H1 (cell line): Measurements from ENCODE around the gene DIP2C. TPM values are rescaled to one million over a fixed set of nuclear protein-coding genes. Genes with fewer than 3 reads are reported as not detected.

ENCODE experiments used
- CTCF ChIA-PET: fragments of 300-600 bp; sonication (Branson Sonifier 250); formaldehyde crosslinking; loops from one replicate; lab custom pipeline; 2021; ENCODE audit not compliant: partially characterized antibody; lab: Charles Lee
- POLR2A ChIA-PET: fragments of 300-600 bp; sonication (Branson Sonifier 250); formaldehyde crosslinking; loops from one replicate; lab custom pipeline; 2021; ENCODE audit warnings: inconsistent platforms; ENCODE audit not compliant: partially characterized antibody; lab: Charles Lee
- DNase-seq, 2 experiments: peaks; one replicate each; pipeline versions ENCODE4 v3.0.0 to v3.0.0-alpha.2; 2010 to 2022; ENCODE audit warnings: low spot score in 2 of 2, low read depth in 1 of 2, mixed read lengths in 1 of 2
- FAIRE-seq: peaks from 2 replicates; lab custom pipeline; 2011; peaks lifted over from hg19 to GRCh38; lab: Jason Lieb, UNC
- H2AFZ ChIP-seq: 2 replicates; pipeline ENCODE4 v1.8.1; 2012; ENCODE audit warnings: low read length, inconsistent platforms
- H2AK5ac ChIP-seq: 2 replicates; pipeline ENCODE4 v1.6.1; 2013; ENCODE audit warnings: low read depth, low read length
- H2BK120ac ChIP-seq: replicated peaks from 2 replicates; pipeline ENCODE3; 2013; ENCODE audit warnings: low read depth, low read length, inconsistent platforms
- H2BK12ac ChIP-seq: 2 replicates; pipeline ENCODE4 v1.6.1; 2013; ENCODE audit warnings: low read depth, low read length
- H2BK15ac ChIP-seq: 2 replicates; pipeline ENCODE4 v1.6.1; 2013; ENCODE audit warnings: low read length
- H2BK20ac ChIP-seq: 2 replicates; pipeline ENCODE4 v1.6.1; 2013; ENCODE audit warnings: low read length
- H2BK5ac ChIP-seq: 2 replicates; pipeline ENCODE4 v1.6.1; 2013; ENCODE audit warnings: low read depth, low read length
- H3K14ac ChIP-seq: 2 replicates; pipeline ENCODE4 v1.6.1; 2013; ENCODE audit warnings: inconsistent platforms; ENCODE audit not compliant: insufficient read length
- H3K18ac ChIP-seq: 2 replicates; pipeline ENCODE4 v1.6.1; 2013; ENCODE audit warnings: low read length; ENCODE audit errors: extremely low read depth
- H3K23ac ChIP-seq: 2 replicates; pipeline ENCODE4 v1.6.1; 2013; ENCODE audit warnings: inconsistent platforms; ENCODE audit not compliant: insufficient read length
- H3K23me2 ChIP-seq: 2 replicates; pipeline ENCODE4 v1.6.1; 2013; ENCODE audit warnings: low read depth, low read length
- H3K27ac ChIP-seq: 2 replicates; pipeline ENCODE4 v1.6.1; 2011; ENCODE audit warnings: low read depth, low read length, inconsistent platforms
- H3K27me3 ChIP-seq, 4 experiments: replicated peaks in 1 of 4; 1 replicate in 1 of 4; 2 replicates in 3 of 4; pipeline versions ENCODE4 v1.6.1 to v1.8.1; 2011 to 2013; ENCODE audit warnings: low read length in 3 of 4, mild to moderate bottlenecking in 3 of 4, inconsistent platforms in 2 of 4, mixed read lengths in 2 of 4, moderate library complexity in 1 of 4; ENCODE audit not compliant: control insufficient read depth in 3 of 4, insufficient read depth in 3 of 4; ENCODE audit errors: extremely low read depth in 1 of 4
- H3K36me3 ChIP-seq, 4 experiments: 2 replicates each; pipeline versions ENCODE4 v1.6.1 to v1.8.1; 2011 to 2013; ENCODE audit warnings: mild to moderate bottlenecking in 4 of 4, low read length in 3 of 4, moderate library complexity in 2 of 4, control low read depth in 1 of 4, inconsistent platforms in 1 of 4; ENCODE audit not compliant: insufficient read depth in 4 of 4, control insufficient read depth in 2 of 4
- H3K4ac ChIP-seq: replicated peaks from 2 replicates; pipeline ENCODE3; 2013; ENCODE audit warnings: low read length, low read depth, mixed read lengths, inconsistent platforms; ENCODE audit not compliant: insufficient read length
- H3K4me1 ChIP-seq, 4 experiments: replicated peaks in 1 of 4; 1 replicate in 1 of 4; 2 replicates in 3 of 4; pipeline versions ENCODE4 v1.6.1 to v1.8.1; 2011 to 2013; ENCODE audit warnings: low read length in 3 of 4, inconsistent platforms in 2 of 4, mixed read lengths in 1 of 4; ENCODE audit not compliant: insufficient read depth in 4 of 4, control insufficient read depth in 3 of 4
- H3K4me2 ChIP-seq, 2 experiments: 2 replicates each; pipeline versions ENCODE4 v1.6.1 to v1.8.1; 2011 to 2013; ENCODE audit warnings: low read depth in 2 of 2, low read length in 2 of 2, control low read depth in 1 of 2, inconsistent platforms in 1 of 2, mild to moderate bottlenecking in 1 of 2; ENCODE audit not compliant: insufficient read depth in 1 of 2
- H3K4me3 ChIP-seq, 4 experiments: fragments of 200-600, 300-600 bp in 1 of 4; sonication (generic), shearing (Covaris generic), sonication (Bioruptor Twin) in 1 of 4; 2 replicates each; pipeline versions ENCODE4 v1.5.1 to v1.8.1; 2011 to 2016; ENCODE audit warnings: low read length in 4 of 4, low read depth in 3 of 4, control low read depth in 2 of 4, inconsistent platforms in 2 of 4, mild to moderate bottlenecking in 2 of 4, mixed read lengths in 1 of 4, moderate library complexity in 1 of 4; ENCODE audit not compliant: insufficient read depth in 2 of 4; ENCODE audit errors: extremely low read depth in 1 of 4
- H3K56ac ChIP-seq: replicated peaks from 2 replicates; pipeline ENCODE3; 2013; ENCODE audit warnings: low read depth, mild to moderate bottlenecking, mixed read lengths, low read length, inconsistent platforms; ENCODE audit not compliant: insufficient read length
- H3K79me1 ChIP-seq: 2 replicates; pipeline ENCODE4 v1.6.1; 2013; ENCODE audit warnings: low read depth, low read length, control low read depth
- H3K79me2 ChIP-seq, 2 experiments: 2 replicates each; pipeline versions ENCODE4 v1.6.1 to v1.8.1; 2012 to 2013; ENCODE audit warnings: low read length in 2 of 2, mild to moderate bottlenecking in 2 of 2, inconsistent platforms in 1 of 2; ENCODE audit not compliant: insufficient read depth in 2 of 2, control insufficient read depth in 1 of 2
- H3K9ac ChIP-seq, 4 experiments: replicated peaks in 1 of 4; 1 replicate in 1 of 4; 2 replicates in 3 of 4; pipeline versions ENCODE4 v1.6.1 to v1.8.1; 2011 to 2013; ENCODE audit warnings: low read depth in 3 of 4, low read length in 3 of 4, control low read depth in 2 of 4, mild to moderate bottlenecking in 2 of 4, moderate library complexity in 2 of 4, inconsistent platforms in 1 of 4; ENCODE audit errors: extremely low read depth in 1 of 4
- H3K9me3 ChIP-seq, 2 experiments: 2 replicates each; pipeline versions ENCODE4 v1.6.1 to v1.8.1; 2012 to 2013; ENCODE audit warnings: mild to moderate bottlenecking in 2 of 2, moderate library complexity in 2 of 2, control low read depth in 1 of 2, inconsistent platforms in 1 of 2, low read depth in 1 of 2, low read length in 1 of 2, mixed read lengths in 1 of 2; ENCODE audit not compliant: insufficient read depth in 2 of 2
- H4K20me1 ChIP-seq, 2 experiments: replicated peaks in 1 of 2; 2 replicates each; pipeline versions ENCODE3 to v1.8.1; 2011 to 2013; ENCODE audit warnings: inconsistent platforms in 2 of 2, low read length in 2 of 2, mild to moderate bottlenecking in 1 of 2; ENCODE audit not compliant: insufficient read depth in 2 of 2, control insufficient read depth in 1 of 2
- H4K5ac ChIP-seq: 2 replicates; pipeline ENCODE4 v1.6.1; 2013; ENCODE audit warnings: low read length, low read depth, mixed read lengths, inconsistent platforms; ENCODE audit not compliant: insufficient read length
- H4K8ac ChIP-seq: 2 replicates; pipeline ENCODE4 v1.8.0; 2013; ENCODE audit warnings: mild to moderate bottlenecking, moderate library complexity, low read length, inconsistent platforms; ENCODE audit not compliant: insufficient read depth; ENCODE audit errors: extremely low read depth
- H4K91ac ChIP-seq: replicated peaks from 2 replicates; pipeline ENCODE3; 2013; ENCODE audit warnings: low read length, mixed read lengths, inconsistent platforms; ENCODE audit not compliant: insufficient read length
- CTBP2 ChIP-seq: IDR thresholded peaks from 2 replicates; pipeline ENCODE4 v1.7.0; 2011; ENCODE audit warnings: borderline replicate concordance, mild to moderate bottlenecking, moderate library complexity, mixed read lengths, low read length; ENCODE audit not compliant: insufficient read depth, insufficient read length
- EP300 ChIP-seq, 2 experiments: IDR thresholded peaks; 1 replicate in 1 of 2; 2 replicates in 1 of 2; pipeline ENCODE4 v1.6.1; 2011 to 2012; ENCODE audit warnings: low read depth in 2 of 2, low read length in 2 of 2, mild to moderate bottlenecking in 2 of 2, borderline replicate concordance in 1 of 2, inconsistent platforms in 1 of 2, moderate library complexity in 1 of 2
- RNF2 ChIP-seq: fragments of 200-900, 300-1000 bp; sonication (generic); IDR thresholded peaks from 2 replicates; pipeline ENCODE4 v1.7.1; 2016; ENCODE audit warnings: borderline replicate concordance, low read depth, mild to moderate bottlenecking, antibody characterized with exemption, low read length; ENCODE audit not compliant: poor library complexity, severe bottlenecking; ENCODE audit errors: missing control alignments
- WGBS, 2 experiments: shearing (Covaris generic) in 1 of 2; methylation state at CpG; one replicate each; pipeline versions ENCODE4 v1.1.6 to v1.1.7; 2013 to 2015; ENCODE audit warnings: low lambda C conversion rate in 2 of 2, mixed read lengths in 2 of 2, inconsistent platforms in 1 of 2, low coverage in 1 of 2, missing lambda C conversion rate in 1 of 2; ENCODE audit not compliant: insufficient replicate concordance in 2 of 2, insufficient coverage in 1 of 2, insufficient read length in 1 of 2; ENCODE audit errors: extremely low coverage in 1 of 2, missing lambda C conversion rate in 1 of 2; 5-methylcytosine and 5-hydroxymethylcytosine counted together
- polyA plus RNA-seq, 7 experiments: library from polyadenylated mRNA; depleted of rRNA in 3 of 7; stranded (reverse) in 5 of 7; unstranded in 2 of 7; fragments of >200 nt in 5 of 7; fragments of 200-250 nt in 2 of 7; gene quantifications; 1 replicate in 5 of 7; 2 replicates in 1 of 7; 4 replicates in 1 of 7; pipeline versions ENCODE4 v1.2.1 to v1.2.3, GENCODE V29; 2011 to 2013; ENCODE audit warnings: missing spikeins in 2 of 7, mixed read lengths in 2 of 7
- total RNA-seq: library from RNA; stranded (reverse); fragmentation: NEBNext Ultra II Directional; extraction: Animal tissue kit (Norgen Biotek cat#: 25700); gene quantifications from 2 replicates; pipeline ENCODE4 v1.2.1, GENCODE V29; 2021

DIP2C gene
- total and polyA plus RNA-seq, 2 of the 8 experiments (the other 6 are each of a cell fraction or from before 2014, with no cell fraction given), result 3.8 to 9.3 TPM

DNA sequence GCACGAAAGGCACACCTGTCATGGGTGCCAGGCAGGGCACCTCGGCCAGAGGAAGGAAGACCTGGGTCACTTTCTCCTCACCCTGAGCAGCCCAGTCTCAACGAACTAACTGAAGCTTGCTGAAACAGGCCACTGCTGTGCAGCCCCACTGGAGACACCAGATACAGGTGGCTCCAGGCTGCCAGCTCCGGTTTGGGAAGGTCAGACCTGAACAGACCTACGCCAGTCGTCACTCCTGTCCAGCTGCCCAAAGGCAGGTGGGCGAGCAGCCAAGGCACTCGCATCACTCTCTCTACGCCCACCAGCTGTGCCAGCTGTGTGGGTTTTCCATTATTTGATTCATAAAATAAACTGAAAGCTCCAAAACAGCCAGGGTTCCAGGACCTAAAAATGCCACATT is 298.2 kb downstream of the DIP2C start:
- Histone ChIP-seq H4K8ac (no peak overlapping the region), H4K20me1 (peaks cover 2 to 4% of the 10 kb centered on the region in 2 experiments), H3K23me2 (no peaks in the 10 kb centered on the region), H3K14ac (no peak overlapping the region), H2BK12ac (no peak overlapping the region), H3K4me3 (no peak overlapping the region), H3K9me3 (no peaks in the 10 kb centered on the region), H3K4me2 (no peak overlapping the region), H3K79me2 (no peaks in the 10 kb centered on the region), H3K79me1 (no peaks in the 10 kb centered on the region), H2BK120ac (no peak overlapping the region), H2BK5ac (no peak overlapping the region; the same call in 1 of the 2 replicates), H2AFZ (no peak overlapping the region), H4K5ac (no peak overlapping the region), H3K27me3 (no peaks in the 10 kb centered on the region), H3K9ac (no peak overlapping the region), H3K27ac (no peak overlapping the region), H2BK20ac (no peak overlapping the region), H3K36me3 (no peaks in the 10 kb centered on the region), H3K18ac (no peak overlapping the region), H3K4ac (no peak overlapping the region), H4K91ac (no peak overlapping the region), H3K4me1 (peaks cover 0 to 9% (median 6%) of the 10 kb centered on the region in 4 experiments; a peak in 6 of 7 replicates), H2BK15ac (no peak overlapping the region), H3K56ac (no peak overlapping the region), H3K23ac (no peak overlapping the region), H2AK5ac (no peak overlapping the region)
- DNase-seq, result no peak
- ChIA-PET CTCF (interaction anchor here (0.5 to 1.9 kb wide), 5 partner anchors 8 to 205 kb away, joined by 3 to 9 read pairs (median 4); no protein-coding TSS in a partner anchor), POLR2A (interaction anchor here (0.8 kb wide), 1 partner anchor 36 kb away, joined by 4 read pairs; no protein-coding TSS in a partner anchor)
- WGBS, 2 experiments, result 77% methylated on average over 9 of the region's 9 CpGs; no CpG with 5 or more reads in 1 of the 2 experiments
- no peak for FAIRE-seq
- no peak for TF ChIP-seq CTBP2
- no peak for TF ChIP-seq EP300 (IDR thresholded peaks at IDR 0.05; ENCODE audit: borderline replicate concordance in 1 of 2, low read depth in 2 of 2, low read length in 2 of 2)
- TF ChIP-seq RNF2, result no peak
